GM13977 (cell line): ENCODE data around the gene TUBB4A.

Source experiments
- DNase-seq: peaks from one replicate; pipeline ENCODE4 v3.0.0; 2012; ENCODE audit warnings: low spot score
- in situ Hi-C: fragments of 300-500 bp; cut with MboI; formaldehyde crosslinking; loops from one replicate; pipeline ENCODE4 v1.12.0; 2022; ENCODE audit warnings: low sequenced_read_pairs, low pct_unique_long_range_greater_than_20kb, mixed read lengths, inconsistent platforms; ENCODE audit not compliant: unreplicated experiment
- TF ChIP-seq, protein P1 (sequence below): IDR thresholded peaks from 2 replicates; pipeline ENCODE4 v1.5.1; 2012; ENCODE audit warnings: mild to moderate bottlenecking, control low read depth; ENCODE audit not compliant: insufficient read depth; ENCODE audit errors: extremely low read depth, missing control alignments

The TUBB4A gene

DNA sequence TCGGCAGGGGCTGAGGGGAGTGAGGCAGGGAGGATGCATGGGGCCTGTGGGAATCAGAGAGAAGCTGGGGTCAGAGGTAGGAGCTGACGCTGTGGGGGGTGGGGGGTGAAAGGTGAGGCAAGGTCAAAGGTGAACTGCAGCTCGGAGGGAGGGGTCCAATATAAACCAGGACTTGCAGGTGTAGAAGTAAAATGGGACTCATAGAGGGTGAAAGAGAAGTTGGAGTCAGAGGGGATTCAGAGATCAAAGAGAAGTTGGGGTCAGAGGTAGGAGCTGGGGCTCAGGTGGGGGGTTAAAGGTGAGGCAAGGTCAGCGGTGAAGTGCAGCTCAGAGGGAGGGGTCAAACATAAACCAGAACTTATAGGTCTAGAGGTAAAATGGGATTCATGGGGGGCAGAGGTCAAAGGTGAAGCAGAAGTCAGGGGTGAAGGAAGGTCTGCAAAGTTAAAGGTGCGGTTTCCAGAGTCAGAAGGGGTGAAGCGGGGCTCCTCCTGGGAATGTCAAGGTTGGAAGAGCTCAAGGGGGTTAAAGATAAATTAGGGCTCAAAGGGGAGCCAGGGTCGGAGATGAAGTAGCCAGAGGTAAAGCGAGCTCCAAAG is 7.6 kb downstream of the TUBB4A start:
- peak; percentile 9 for DNase-seq
- in situ Hi-C loops: no loop called here
- TF ChIP-seq, protein P1, sequence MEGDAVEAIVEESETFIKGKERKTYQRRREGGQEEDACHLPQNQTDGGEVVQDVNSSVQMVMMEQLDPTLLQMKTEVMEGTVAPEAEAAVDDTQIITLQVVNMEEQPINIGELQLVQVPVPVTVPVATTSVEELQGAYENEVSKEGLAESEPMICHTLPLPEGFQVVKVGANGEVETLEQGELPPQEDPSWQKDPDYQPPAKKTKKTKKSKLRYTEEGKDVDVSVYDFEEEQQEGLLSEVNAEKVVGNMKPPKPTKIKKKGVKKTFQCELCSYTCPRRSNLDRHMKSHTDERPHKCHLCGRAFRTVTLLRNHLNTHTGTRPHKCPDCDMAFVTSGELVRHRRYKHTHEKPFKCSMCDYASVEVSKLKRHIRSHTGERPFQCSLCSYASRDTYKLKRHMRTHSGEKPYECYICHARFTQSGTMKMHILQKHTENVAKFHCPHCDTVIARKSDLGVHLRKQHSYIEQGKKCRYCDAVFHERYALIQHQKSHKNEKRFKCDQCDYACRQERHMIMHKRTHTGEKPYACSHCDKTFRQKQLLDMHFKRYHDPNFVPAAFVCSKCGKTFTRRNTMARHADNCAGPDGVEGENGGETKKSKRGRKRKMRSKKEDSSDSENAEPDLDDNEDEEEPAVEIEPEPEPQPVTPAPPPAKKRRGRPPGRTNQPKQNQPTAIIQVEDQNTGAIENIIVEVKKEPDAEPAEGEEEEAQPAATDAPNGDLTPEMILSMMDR: no peak

DNA sequence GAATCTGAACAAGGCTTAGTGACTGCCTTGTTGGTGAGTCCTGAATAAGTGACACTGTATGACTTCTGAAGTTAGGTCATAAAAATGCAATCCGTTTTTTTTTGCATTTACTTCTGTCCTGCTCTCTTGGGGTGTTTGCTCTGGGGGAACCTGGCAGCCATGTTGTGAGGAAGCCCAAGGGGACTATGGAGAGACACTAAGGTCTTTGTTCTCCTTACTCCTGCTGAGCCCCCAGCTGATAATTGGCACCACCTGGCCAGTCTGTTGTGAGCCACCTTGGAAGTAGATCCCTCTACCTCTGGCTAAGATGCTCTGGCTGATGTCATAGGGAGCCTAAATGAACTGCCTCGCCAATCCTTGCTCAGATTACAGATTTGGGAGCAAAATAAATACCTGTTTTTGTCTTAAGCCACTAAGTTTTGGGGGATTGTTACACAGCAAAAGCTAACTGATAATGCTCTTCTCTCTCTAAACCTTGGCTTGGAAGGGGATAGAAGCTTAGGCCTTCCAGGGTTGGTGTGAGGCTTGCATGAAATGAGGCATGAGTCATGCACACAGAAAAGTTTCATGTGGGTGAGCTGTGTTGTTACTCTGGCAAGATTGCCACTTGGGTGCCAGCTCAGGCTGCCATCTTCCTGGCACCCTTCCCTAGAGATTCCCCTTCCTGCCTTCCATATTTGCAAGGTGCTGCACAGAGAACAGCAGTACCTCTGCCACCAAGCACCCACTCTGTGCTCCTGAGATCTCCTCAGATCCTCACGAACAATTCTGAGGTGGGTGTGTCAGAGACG is 10.1 kb downstream of the TUBB4A start:
- peak; percentile 6 for DNase-seq
- TF ChIP-seq, protein P1: no peak
- in situ Hi-C loops: no loop called here

DNA sequence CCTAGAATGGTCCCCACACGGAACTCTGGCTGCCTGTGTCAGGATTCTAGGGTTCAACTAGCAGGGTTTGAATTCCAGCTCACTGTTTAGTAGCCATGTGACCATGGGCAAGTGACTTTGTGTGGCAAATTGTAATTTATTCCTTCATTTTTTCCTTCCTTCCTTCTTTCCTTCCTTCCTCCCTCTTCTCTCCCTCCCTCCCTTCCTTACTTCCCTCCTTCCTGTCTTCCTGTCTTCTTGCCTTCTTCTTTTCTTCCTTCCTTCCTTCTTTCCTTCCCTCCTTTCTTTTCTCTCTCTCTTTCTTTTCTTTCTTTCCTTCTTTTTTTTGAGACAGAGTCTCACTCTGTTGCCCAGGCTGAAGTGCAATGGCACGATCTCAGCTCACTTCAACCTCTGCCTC is 12.0 kb downstream of the TUBB4A start:
- in situ Hi-C loops: no loop called here
- TF ChIP-seq, protein P1: no peak
- DNase-seq: no peak

DNA sequence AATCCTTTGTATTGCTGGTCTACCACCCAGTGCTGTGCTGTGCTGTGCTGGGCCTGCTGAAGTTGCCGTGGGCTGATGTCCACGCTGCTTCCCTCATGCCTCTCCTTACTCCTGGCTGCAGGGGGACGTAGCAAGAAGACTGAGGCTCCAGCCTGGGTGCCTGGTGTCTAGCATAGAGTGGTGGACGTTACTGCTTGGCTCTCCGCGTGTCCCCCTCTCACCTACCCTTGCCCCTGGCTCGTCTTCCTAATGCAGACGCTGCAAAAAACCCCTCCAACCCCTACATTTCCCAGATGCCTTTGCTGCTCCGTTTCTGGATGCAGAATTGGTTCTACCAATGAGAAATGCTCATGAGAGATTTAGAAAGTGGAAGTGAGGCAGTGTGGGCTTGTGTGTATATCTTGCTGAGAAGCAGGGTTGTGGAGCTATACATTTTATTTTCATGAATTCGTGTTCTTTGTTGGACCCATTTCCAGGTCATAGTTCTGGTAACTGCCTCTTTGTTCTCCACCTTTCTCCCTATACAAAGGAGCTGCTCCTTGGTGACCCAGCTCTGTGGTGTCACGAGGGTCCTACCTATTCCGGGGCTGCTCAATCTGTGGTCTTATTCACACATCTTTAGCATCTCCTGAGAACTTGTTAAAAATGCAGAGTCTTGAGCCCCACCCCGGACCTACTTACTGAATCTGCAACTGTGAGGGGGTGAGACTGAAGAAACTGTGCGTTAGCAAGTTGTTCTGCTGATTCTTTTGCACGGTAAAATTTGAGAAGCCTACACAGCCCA is 12.6 kb downstream of the TUBB4A start:
- in situ Hi-C loops: no loop called here

DNA sequence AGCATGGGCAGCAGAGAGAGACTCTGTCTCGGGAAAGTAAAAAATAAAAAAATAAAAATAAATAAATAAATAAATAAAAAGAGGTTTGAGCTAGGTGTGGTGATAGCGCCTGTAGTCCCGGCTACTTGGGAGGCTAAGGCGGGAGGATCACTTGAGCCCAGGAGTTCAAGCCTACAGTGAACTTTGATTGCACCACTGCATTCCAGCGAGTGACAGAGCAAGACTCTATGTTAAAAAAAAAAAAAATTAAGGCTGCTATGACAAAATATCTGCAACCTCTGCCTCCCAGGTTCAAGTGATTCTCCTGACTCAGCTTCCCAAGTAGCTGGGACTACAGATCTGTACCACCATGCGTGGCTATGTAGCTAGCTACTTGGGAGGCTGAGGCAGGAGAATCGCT is 17.3 kb downstream of the TUBB4A start:
- TF ChIP-seq, protein P1: no peak
- DNase-seq: no peak
- in situ Hi-C loops: no loop called here

More for the DNA sequence above, 12.6 kb downstream of the TUBB4A start:
- DNase-seq: peak; percentile 81
- TF ChIP-seq, protein P1: no peak

DNA sequence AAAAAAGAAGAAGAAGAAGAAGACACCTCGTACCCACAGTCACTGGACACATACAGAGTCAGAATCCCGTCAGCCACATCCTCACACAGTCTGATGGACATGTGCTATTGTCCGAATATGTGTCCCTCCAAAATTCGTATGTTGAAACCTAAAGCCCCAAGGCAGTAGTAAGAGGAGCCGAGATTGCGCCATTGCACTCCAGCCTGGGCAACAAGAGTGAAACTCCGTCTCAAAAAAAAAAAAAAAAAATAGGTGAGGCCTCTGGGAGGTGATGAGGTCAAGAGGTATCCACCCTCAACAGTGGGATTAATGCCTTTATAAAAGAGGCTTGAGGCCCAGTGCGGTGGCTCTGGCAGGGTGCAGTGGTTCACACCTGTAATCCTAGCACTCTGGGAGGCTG is 17.9 kb downstream of the TUBB4A start:
- TF ChIP-seq, protein P1: no peak
- in situ Hi-C loops: no loop called here
- no peak for DNase-seq
